COR-L47 (cell line): ENCODE data around the gene STRA6.

Experiments used
- DNase-seq: peaks from one replicate; lab custom pipeline; 2025; lab: John Stamatoyannopoulos, UW

STRA6 gene

GRCh38 chr15:74207652-74208440, 5.3 kb upstream of the STRA6 start:
- DNase-seq: no peak

DNA sequence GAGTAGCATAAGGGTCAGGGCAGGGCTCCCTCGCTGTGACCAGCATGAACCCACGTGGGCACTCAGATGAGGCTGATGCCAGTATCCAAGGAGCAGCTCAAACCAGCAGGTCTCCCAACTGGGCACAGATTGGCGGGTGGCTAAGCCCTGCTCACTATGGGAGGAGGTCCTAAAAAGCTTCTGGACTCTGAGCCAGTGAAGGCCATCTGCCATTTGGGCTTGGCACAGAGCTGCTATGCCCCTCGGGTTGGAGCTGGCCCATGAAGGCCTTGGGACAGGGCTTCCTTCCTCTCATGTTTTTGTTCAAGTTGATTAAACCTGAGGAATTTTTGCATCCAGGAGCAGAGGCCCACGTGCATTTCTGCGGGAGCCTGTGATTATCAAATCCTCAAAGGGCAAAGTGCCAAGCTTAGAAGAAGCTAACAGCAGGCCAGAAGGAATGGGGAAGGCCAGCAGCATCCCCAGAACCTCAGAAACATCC, 4.3 kb upstream of the STRA6 start:
- no peak for DNase-seq

- DNase-seq: no peak
Measured at GRCh38 chr15:74205582-74205947, 3.0 kb upstream of the STRA6 start.

- DNase-seq: peak; percentile 20
Measured at GRCh38 chr15:74203914-74204431, 1.4 kb upstream of the STRA6 start.

DNA sequence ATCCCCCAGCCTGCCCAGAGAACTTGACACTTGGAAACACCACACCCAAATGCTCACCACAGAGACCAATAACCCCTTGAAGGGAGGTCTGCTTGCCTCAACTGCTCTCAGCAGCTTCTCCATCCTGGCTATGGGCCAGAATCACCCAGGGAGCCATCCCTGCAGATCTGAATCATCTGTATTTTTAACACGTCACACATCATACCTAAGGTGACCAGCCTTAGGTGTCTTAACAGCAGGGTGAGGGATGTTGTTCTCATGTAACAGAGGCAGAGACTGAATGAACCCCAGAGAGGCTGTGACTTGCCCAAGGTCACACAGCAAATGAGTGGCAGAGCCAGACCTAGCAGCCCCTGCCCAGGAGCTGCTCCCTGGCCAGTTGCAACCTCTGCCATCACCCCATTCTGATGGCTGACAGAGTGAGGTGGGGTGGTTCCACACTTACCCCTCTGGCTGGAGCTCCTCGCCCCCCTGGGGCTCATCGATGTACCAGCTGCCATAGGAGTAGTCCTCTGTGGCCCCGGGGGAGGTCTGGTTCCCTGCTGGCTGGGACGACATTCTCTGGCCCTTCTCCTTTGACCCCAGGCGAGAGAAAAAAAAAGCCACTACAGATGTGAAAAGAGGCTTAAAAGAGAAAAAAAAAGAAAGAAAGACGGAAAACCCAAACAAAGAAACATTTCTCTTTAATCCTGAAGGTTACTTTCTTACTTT, 722 bp downstream of the STRA6 start:
- DNase-seq: no peak

- DNase-seq: no peak
Measured at GRCh38 chr15:74200871-74201419, 1.6 kb downstream of the STRA6 start.

DNA sequence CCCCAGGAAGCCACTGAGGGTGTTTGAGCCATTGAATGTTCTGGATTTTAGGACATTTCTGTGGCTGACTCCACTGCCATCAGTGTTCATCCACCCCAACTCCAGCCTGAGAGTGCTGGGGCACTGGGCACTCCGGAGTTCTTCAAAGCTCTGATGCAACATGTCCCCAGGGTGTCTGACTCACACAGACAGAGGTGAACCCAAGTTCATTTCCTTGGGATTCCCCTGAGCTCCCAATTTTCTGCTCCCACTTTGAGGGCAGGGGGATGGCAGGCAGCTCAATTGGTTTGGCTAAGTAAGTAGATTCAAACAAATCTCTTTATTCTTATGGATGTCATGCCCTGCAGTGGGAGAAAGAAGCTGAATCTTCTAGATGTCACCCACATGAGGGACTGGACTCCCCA, 2.2 kb downstream of the STRA6 start:
- no peak for DNase-seq

DNA sequence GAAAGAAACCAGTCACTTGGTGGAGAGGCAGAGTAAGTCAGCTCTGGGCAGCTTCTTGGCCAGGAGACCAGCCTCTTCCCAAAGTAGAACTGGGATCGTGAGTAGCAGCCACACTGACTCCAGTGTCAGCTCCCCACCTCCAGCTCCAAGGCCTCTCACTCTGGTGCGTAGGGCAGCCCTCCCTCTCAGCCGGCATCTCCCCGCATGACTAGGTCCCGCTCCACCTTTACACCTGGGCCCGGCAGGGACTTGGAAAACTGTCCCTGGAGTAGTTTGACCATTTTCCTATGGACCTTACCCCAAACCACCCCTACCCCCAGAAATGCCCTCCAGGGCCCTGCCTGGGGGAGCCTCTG, 3.3 kb downstream of the STRA6 start:
- no peak for DNase-seq

- no peak for DNase-seq
Measured at GRCh38 chr15:74197176-74197965, 5.2 kb downstream of the STRA6 start.

GRCh38 chr15:74196175-74196574, 6.4 kb downstream of the STRA6 start:
- peak; percentile 51 for DNase-seq

DNA sequence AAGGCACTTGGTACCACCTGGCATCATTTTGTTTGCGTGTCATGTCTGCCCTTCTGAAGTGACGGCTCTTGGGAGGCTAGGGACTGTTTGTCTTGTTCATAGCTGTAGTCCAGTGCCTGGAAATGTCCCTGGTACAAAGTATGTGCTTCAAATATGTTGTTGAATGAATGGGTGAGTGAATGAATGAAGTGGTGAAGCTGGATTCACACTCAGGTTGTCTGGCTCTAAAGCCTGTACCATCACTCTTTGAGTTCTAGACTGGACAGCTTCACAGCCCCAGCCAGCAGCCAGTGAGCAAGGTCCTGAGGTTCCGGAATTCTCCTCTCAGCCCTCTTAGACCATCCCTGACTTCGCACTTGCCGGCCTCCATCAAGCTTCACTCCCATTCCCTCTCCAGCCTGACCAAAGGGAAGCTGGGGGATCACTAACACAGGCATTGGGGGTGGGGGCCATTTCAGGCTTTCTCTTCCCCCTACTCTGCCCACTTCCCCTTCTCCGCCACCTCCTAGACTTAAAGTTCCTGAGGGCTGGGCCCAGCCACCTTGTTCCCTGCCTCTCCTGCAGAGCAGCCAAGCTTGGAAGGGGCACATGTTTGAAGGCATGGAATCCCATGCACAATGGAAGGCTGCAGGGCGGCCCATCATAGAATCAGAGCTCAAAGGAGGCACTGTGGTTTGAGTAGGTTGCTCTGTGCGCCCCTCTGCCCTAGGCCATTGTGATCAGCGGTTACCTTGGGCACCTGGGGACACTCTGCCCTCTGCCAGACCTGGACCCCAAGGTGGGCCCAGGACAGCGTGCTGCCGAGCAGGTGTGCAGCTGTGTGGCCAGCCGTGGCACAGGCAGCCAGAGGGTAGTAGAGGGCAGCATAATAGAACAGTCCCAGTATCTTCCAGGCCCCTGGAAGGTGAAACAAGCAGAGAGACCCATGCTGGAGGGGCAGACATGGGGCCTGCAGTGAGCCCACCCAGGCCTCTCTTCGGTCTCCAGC, 7.7 kb downstream of the STRA6 start:
- DNase-seq: no peak

DNA sequence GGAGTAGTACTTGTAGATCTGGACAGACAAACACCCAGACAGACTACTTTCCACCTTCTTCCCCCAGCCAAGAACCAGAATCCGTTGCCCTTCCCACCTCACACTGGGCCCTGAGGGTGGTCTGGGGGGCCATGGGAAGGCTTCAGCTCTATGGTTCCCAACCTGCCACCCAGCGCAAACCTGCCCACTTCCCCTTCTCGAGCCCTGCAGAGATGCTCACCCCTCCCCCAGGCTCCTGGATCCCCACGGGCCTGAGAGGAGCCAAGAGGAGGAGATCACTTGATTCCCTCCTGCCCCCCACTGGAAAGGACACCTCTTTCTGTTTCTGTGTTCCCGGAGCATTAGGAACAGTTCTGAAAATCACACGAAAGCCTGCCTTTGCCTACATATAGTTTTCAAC, 8.7 kb downstream of the STRA6 start:
- DNase-seq: no peak

- DNase-seq: no peak
Measured at GRCh38 chr15:74193299-74193718, 9.3 kb downstream of the STRA6 start.

- no peak for DNase-seq
Measured at GRCh38 chr15:74192751-74193150, 9.8 kb downstream of the STRA6 start.

- no peak for DNase-seq
Measured at GRCh38 chr15:74191798-74192197, 10.8 kb downstream of the STRA6 start.

DNA sequence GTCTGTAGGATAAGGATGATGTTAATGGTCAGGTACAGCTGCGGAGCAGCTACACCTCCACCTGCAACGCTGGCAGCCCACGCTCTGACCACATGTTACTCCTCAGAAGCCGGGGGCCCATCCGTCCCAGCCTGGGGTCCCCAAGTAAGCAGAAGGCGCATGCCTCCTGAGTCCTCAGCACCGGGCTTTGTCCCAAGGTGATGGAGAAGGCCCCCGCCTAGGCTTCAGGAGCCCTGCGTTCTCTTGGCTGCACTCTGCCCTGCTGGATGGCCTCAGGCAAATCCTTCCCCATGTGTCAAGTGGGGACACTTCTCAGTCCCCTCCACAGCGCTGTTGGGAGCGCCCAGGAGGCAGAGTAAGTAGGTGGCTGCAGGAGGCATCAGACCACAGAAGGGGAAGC, 14.4 kb downstream of the STRA6 start:
- DNase-seq: no peak

- no peak for DNase-seq
Measured at GRCh38 chr15:74185710-74186348, 16.8 kb downstream of the STRA6 start.

GRCh38 chr15:74184582-74185091, 17.9 kb downstream of the STRA6 start:
- no peak for DNase-seq

GRCh38 chr15:74182131-74182530, 20.5 kb downstream of the STRA6 start:
- DNase-seq: no peak

DNA sequence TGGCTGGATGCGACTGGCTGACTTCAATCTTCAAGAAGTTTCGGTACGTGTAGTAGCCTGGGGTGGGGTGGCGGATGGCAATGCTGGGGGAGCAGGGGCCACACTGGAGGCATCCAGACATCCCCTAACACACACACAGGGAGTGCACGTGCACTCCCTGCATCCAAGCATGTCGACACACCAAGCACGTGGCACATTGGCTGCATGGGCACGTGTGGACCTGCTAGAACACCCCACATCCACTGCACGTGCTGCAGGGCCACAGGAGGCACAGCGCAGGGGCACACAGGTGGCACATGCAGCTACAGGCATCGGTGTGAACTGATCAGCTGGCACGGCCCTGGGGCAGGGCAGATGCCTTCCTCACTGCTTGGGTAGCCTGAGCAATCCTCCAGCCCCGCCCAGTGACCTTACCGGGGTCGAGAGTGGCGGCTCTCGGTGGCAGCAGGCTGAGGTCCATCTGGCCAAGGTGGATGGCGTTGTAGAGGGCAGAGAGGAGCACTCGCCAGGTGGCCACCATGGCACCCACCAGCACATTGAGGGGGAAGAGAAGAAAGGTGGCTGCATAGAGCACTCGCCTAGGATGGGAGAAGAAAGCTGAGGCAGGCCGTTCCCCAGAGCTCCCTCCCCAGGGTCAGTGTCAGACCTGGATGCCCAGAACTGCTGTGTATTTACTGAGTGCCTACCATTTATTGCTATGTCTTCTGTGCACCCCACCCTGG, 21.5 kb downstream of the STRA6 start:
- DNase-seq: no peak
